GM21447 (cell line): ENCODE data around the gene PACSIN1.

Source experiments
- ATAC-seq: cut with Tn5 transposase; IDR thresholded peaks from one replicate; pipeline ENCODE4 v1.9.1; 2021; ENCODE audit not compliant: unreplicated experiment

PACSIN1 gene

DNA sequence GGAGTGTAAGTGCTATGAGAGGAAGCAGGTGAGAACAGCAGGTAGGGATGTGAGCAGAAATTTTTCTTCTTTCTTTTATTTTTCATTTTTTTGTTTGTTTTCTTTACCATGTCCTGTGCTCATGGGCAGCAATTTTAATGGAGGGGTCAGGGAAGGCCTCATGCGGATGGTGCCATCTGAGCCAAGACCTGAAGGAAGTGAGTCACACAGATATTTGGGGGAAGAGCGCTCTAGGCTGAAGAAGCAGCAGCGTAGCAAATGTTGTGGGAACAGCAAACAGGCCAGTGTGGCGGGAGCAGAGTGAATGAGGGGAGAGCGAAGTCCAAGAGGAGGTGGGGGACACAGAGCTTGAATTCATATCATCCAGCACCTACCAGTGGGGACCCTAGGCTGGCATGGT, 77.5 kb downstream of the PACSIN1 start:
- ATAC-seq: no peak

DNA sequence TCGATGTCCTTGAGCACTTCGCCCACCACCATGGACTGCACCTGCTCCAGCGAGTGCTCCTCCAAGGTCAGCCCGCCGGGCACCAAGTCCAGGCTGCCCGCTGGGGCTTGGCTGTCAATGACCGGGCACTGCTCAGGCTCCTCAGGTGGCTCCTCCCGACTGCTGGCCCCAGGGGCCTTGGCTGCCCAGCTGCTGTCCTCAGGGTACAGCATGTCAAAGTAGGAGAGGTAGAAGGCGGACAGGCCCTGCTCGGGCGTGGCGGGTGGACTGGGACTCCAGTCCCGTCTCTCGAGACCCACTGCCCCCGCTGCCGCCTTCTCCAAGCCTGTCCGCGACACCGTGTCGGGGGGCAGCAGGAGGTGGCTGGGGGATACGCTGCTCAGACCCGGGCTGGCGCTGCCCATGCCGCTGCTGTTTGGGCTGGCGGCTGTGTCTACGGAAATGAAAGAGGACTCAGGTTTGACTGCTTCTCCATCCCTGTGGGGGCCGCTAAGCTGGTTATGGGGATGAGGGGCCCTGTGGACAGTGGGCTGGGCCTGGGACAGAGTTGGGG, 78.3 kb downstream of the PACSIN1 start:
- no peak for ATAC-seq

DNA sequence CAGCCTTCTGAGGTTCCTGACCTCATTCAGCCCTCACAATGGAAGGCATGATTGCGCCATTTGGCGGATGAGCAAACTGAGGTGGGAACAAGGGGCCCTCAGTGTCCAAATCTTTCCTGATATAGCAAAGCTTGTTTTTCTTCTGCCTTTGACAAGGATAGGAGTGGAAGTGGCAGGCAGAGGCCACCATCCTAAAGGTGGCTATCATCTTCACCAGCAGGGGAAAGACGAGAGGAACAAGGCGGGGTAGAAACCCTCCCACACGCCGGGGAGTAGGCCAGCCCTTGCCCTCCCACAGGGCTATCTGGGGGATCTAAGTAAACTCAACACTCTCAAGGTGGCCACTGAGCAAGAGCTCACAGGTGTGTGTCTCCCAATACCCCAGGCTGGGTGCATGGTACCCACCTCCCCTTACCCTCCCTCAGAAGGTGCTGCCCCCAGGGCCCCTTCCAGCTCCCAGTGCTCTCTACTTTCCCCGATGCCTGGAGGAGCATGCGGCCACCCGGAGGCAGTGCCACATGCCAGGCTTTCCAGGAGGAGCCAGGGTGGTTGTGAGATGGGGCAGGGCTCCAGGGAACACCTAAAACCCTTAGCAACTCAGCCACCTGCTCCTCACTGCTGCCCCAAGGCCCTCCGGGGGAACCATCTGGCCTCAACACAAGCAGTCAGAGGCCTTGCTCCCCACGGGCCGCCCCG, 79.0 kb downstream of the PACSIN1 start:
- no peak for ATAC-seq

DNA sequence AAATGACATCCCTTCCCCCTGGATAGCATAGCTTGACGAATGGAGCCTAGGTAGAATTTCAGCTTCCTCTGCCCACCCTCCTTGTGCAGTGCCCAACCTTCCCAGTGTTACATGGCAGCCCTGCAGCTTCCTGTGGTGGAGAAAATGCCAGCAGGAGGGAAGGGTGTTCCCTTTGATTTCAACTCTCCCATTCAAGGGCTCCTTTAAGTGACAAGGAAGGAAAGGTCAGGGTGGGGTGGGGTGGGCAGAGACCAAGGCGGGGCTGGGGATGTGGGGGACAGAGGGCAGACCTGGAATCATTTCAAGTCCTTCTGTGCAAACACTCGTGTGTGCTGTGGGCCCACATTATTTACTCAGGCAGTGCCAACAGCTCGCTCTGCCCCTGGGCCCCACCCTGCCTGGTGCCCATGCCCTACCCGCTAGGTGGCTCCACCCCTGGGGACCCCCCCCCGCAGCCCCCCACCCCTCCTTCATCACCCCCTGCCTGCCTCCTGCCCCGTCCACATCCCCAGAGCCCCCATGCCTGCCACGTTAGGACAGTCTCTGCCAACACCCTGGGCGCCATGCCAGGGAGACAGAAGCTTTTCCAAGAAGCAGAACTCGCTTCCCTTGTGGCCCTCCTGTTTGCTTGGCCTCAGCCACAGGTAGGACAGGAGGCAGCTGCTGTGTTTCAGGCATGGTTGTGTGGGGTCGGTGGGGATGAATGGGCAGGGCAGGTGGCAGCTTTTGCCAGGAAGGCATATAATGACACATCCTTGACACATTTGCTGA, 80.9 kb downstream of the PACSIN1 start:
- ATAC-seq: no peak

DNA sequence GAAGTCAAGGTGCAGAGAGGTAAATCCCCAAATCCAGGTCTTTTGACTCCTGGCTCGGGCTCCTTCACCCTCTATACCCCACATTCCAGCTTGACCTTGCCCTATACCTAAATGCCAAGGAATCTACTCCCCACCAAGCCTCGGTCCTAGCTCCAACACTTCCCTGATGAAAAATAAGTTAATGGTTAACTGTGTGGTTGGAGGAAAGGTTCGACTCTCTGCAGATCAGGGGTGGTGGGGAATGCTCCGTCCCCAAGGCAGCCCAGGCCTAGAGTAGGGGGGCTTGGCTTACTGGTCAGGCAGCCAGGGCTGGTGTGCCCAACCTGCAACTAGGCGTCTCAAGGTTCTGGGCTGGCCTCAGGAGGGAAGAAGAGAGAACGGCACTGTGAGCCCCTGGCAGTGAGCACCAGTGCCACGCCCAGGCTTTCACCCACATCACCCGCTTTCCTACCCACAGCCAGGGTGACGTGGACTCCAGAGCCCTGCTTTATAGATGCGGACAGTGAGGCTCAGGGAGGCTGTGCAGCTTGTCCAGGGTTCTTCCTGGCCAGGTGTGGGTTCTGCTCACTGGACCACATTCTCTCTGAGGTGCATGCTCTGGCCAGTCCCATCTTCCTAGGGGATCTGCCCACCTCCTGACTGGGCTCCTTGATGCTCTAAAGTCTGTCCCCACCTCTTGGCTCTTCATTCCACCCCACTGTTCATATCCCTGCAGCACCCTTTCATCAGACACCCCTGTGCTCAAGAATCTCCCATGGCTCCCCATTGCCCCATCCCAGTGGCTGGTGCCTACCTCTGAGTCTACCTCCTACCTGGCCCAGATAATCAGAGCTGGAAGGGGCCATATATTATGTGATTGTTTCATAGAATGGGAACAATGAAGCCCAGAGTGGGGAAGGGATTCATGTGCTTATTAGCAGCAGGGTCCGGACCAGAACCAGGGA, 82.1 kb downstream of the PACSIN1 start:
- ATAC-seq: no peak

DNA sequence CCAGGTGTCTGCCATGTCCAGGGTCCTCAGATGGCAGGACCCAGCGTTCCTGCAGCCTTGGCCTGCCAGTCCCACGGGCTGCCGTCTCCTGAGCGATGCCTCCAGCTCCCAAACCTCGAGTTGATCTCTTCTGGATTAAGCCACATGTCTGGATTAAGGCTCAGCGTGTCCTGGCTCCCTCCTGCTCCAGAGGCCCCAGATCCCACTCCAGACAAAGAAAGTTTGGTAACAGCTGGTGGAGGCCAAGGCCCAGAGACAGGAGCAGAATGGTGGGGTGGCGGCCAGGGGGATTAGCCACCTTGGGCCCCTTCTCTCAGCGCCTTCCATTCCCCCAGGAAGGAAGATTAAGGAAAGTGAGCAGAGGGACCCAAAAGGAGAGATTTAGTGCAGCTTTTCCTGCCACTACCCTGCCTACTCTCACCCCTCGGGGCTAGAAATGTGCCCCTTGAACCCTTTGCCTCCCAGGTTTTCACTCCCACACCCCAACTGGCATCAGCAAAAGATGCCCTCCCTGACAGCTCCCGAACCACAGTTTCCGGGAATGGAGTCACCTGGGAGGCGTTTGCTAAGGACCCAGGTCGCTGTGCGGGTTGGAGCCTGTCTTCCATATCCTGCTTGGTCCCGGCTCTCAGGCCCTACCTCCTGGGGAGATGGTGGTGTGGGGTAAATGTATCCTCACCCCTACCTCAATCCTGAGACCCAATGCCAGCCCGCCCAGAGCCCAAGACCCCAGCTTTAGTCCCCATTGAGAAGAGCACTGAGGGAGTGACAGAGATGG, 83.3 kb downstream of the PACSIN1 start:
- no peak for ATAC-seq

DNA sequence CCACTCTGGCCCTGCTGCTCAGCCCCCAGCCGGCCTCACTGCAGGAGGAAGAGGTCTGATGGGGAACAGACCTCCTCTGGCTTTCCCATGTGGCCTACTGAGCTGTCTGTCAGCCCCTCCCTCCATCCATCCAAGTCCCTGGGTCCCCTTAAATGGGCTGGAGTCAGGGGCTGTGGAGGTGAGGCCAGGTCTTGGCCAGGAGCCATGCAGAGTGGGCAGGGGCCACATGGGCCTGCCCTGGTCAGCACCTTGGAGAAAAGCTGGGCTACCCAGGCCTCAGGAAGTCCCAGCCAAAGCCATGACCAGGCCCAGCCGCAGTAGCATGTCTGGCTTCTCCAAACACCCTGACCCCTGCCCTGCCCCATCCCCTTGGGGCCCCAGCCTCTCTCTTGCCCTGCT, 83.9 kb downstream of the PACSIN1 start:
- no peak for ATAC-seq

DNA sequence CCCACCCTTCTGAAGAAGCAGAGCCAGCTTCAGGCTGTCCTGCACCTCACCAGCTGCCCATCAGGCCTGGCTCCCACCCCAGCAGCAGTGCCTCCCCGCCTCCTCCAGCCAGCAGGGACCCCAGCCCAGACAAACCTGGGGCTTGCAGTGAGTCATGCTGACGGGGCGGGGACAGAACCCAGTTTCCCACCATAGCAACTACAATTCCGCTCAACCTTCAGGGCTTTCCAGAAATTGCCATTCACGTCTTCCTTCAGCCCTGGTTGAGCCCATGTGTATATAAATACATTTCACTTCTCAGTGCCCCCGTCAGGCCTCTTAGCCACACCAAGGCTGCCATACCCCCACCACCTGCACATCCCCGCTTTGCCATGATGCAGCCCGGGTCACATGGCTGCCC, 85.8 kb downstream of the PACSIN1 start:
- no peak for ATAC-seq

DNA sequence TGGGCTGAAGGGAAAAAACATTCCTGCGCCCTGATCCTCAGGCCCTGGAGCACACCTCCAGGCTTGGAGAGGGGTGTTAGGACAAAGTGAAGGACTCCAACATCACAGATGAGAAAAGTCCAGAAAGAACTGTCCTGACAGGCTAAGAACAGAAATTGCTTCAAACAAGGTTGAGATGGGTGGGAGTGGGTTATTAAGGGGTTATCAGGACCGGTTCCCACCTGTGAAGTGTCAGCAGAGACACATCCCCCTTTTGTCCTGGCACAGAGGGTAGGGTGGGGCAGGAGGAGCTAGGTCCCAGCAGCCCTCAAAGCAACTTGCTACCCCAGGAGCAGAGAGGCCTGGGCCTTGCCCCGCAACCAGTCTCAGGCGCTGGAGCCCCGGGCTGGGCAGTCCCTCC, 86.7 kb downstream of the PACSIN1 start:
- no peak for ATAC-seq

DNA sequence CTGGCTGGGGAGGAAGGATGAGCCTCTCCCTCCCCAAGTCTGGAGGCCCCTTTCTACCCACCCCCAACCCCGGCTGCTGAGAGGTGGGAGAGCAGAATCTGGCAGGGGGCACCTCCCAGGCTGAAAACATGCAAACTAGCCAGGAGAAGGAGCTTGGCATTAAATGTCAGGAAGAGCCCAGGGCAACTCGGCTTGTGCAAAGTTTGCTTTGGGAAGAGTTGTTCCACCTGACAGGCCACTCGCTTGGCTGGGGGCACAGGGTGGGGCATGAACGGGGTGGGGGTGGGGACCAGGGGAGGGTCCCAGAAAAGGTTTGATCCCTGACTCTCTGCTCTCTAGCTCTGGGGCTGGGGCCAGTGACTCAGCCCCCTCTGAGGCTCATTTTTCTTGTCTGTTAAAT, 87.3 kb downstream of the PACSIN1 start:
- ATAC-seq: no peak

DNA sequence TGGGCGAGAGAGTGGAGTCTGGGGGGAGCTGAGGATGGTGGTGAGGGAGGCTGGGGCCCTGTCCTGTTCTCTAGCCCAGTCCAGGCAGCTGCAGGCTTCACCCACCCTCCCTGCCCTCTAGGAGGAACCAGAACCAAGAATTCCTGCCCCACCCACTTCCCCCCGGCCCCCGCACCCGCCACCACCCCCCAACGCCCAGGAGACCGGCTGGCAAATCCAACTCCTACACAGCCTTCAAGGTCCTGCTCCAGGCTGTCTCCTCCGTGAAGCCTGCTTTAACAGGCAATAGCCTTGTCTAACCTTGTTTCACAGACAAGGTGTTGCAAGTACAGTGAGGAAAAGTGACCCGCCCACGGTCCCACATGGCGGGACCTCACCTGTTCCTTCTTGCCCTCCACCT, 87.9 kb downstream of the PACSIN1 start:
- ATAC-seq: no peak

DNA sequence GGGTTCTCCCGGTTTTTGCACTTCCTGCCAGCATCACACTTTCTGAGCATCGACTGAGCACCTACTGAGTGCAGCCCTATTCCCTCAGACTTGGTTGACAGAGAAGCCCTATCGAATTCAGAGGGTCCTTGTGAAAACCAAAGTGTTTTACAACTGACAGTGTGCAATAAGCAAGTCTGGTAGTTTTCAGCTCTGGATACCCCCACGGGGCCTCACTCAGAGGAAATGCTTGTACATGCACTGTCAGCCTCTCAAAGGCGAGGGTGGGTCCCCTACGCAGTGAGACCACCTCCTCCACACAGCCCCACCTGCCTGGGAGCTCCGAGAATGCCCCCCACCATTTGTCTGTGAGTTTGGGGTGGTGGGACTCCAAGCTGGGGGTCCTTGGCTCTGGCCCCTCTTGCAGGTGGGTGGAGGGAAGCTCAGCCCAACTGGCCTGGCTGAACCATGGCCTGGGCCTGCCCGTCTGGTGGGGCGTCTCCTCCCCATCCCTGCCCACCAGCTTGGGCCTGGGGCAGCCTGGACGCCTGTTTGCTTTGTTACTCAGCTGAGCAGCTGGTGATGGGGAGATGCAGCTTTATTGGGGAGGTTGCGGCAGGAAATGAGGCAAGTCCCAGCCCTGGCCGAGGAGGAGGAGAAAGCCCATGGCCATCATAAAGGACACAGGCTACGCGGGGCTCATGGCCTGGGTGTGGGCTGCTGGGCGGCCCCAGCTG, 88.6 kb downstream of the PACSIN1 start:
- ATAC-seq: no peak

DNA sequence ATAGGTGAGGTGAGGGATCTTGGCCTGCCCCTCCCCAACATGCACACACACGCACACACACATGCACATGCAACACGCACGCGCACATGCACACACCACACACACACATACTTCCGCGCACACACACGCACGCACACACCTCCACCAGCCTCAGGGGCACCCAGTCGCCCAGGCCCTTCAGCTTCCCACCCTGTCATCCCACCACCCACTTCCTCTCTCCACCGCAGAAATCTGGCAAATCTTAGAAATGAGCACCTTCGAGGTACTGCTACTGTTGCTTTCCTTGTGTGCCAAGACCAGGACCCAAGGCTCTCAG, 89.1 kb downstream of the PACSIN1 start:
- no peak for ATAC-seq

DNA sequence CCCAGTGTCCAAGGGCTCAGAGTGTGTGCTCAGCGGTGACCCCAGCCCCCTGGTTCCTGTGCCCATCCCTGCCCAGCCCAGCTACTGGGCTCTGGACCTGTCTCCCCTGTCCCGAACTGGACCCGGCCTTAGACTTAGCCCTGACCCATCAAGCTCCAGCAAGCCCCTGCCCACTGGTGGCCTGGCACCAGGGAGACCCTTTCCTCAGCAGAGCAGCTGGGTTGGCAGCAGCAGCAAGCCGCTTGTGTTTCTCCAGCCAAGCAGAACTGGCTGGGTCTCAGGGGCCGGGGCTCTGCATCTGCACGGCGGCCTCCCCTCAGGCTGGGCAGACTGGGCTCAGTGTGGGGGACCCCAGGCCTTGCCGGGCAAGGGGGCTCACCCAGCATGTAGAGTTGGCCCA, 89.5 kb downstream of the PACSIN1 start:
- no peak for ATAC-seq

DNA sequence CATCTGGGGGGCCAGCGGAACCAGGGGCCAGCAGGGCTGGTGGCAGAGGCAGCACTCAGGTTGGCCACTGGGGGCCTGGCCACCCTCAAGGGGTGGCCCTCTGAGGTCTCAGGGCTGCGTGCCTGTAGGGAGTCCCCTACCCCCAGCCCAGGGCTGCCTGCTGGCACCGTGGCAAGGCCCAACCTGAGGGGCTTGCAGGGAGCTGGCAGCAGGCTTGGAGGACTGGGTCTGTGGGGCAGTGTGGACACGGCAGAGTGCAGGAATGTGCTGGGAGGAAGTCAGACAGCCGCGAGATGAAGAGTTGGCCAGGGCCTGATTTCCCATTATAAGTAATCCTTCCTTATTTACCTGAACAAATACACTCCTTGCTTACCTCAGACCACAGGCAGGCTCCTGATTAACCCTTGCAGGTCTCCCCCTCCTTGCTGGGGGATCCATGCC, 90.2 kb downstream of the PACSIN1 start, which contains the start of gene SPDEF:
SPDEF (minus strand) TSS at position 299 of the 441 bp plus-strand sequence. CDS start 11,874 bp downstream, outside the sequence.
- ATAC-seq: no peak

DNA sequence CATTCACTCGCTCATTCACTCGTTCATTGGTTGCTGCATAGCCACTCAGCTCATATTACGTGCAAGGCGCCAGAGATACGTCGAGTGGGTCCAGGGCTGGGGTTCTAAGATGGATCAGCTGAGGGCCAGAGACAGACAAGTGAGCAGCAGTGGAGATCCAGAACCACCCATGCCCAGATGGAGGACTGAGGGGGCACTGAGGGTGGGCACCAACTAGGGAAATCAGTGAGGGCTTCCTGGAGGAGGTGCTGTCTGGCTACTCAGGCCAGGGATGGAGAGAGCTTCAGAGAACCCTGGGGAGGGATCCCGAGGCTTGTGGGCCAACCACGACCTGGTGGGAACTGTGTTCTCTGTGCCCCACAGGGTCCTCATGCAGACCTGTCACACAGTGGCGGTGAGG, 90.6 kb downstream of the PACSIN1 start:
- ATAC-seq: no peak

DNA sequence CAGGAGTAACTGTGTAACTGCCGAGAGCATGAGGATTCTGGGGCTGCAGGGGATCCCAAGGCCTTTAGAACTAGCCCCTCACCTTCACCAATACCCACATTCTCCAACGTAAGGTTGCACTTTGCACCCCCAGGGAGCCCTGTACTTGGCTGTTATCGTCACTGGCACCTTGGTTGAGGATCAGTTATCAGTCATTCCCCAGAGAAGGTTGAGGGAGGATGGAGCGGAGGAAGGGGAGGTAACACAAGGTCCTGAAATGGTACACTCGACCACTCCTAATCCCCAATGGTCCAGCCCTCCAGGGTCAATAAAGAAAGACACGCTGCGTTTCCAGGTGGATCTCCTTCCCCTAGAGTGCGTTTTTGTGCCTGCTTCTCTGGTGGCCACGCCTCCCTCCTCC, 91.4 kb downstream of the PACSIN1 start:
- ATAC-seq: no peak

DNA sequence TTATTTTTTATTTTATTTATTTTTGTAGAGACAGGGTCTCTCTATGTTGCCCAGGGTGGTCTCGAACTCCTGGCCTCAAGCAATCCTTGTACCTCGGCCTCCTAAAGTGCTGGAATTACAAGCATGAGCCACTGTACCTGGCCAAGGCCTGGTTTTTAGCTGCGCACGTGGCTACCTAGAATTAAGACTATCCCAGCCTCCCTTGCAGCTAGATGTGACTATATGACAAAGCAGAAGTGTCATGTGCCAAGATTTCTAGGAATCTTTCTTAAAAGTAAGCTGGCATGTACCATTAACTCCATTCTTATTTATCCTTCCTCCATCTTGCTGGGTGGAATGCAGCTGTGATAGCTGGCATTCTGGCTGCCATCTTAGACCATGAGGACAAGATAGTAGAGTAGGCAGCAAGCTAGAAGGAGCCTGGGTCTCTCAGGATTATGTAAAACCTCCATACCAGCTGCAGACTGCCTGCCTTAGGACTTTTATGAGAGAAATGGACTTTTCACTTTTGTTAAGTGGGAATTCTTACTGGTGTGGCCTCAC, 92.4 kb downstream of the PACSIN1 start:
- no peak for ATAC-seq

DNA sequence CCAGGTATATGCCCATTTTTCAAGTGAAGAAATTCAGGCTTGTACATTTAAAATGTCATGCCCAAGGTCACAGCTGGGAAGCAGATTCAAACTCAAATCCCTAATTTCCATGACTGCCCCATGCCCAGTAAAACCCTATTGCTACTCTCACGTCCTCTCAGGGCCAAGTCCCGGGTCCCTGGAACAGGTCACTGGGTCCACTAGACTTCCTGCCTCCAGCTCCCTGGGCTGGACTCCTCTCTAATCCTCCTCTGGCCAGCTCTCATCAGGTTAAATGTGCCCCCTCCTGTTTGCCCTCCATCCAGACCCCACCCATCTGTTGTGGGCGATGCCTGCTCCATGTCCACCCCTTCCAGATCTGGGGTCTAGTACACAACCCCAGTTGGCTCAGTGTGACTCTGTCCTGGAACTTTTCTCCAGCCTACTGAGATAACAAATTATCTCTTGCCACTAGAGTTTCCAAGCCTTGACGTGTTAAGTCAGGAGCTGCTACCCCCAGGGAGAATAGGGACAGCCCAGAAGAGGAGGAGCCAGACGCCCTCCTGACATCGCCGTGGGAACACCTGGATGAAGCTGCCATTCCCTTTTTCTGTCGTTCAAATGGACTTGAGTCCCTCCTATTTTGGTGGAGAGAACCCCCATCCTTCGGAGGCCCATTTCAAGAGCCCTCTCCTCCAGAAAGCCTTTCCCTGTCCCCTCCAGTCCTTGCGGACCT, 93.9 kb downstream of the PACSIN1 start:
- ATAC-seq: no peak
